SHP77 treated with DMSO at 0.1 percent for 48 hours (cell line): ENCODE data around the gene SLC35F4.

Source experiments
- DNase-seq: peaks from one replicate; lab custom pipeline; 2025; lab: John Stamatoyannopoulos, UW

Gene SLC35F4

GRCh38 chr14:57617510-57617909 lies 248.4 kb downstream of the SLC35F4 start:
- no peak for DNase-seq

GRCh38 chr14:57612946-57613345 lies 252.9 kb downstream of the SLC35F4 start:
- DNase-seq: no peak

GRCh38 chr14:57611555-57612075 lies 254.3 kb downstream of the SLC35F4 start:
- no peak for DNase-seq

GRCh38 chr14:57610631-57611030 lies 255.3 kb downstream of the SLC35F4 start:
- no peak for DNase-seq

GRCh38 chr14:57609192-57610075 lies 256.5 kb downstream of the SLC35F4 start:
- no peak for DNase-seq

- no peak for DNase-seq
Observed at GRCh38 chr14:57607086-57607485, 258.8 kb downstream of the SLC35F4 start.

- no peak for DNase-seq
Observed at GRCh38 chr14:57583396-57583795, 282.5 kb downstream of the SLC35F4 start.

- no peak for DNase-seq
Observed at GRCh38 chr14:57582746-57583145, 283.1 kb downstream of the SLC35F4 start.

GRCh38 chr14:57578801-57579200 lies 287.1 kb downstream of the SLC35F4 start:
- no peak for DNase-seq

GRCh38 chr14:57576498-57576897 lies 289.4 kb downstream of the SLC35F4 start:
- DNase-seq: no peak

- no peak for DNase-seq
Observed at GRCh38 chr14:57575482-57575881, 290.4 kb downstream of the SLC35F4 start.

GRCh38 chr14:57574617-57575288 lies 291.1 kb downstream of the SLC35F4 start:
- DNase-seq: no peak

GRCh38 chr14:57573173-57573572 lies 292.7 kb downstream of the SLC35F4 start:
- no peak for DNase-seq

GRCh38 chr14:57568554-57568953 lies 297.3 kb downstream of the SLC35F4 start:
- DNase-seq: no peak

GRCh38 chr14:57567220-57567619 lies 298.7 kb downstream of the SLC35F4 start:
- DNase-seq: no peak

GRCh38 chr14:57560681-57561080 lies 305.2 kb downstream of the SLC35F4 start:
- DNase-seq: no peak

- no peak for DNase-seq
Observed at GRCh38 chr14:57559576-57559975, 306.3 kb downstream of the SLC35F4 start.

GRCh38 chr14:57549765-57550420 lies 316.0 kb downstream of the SLC35F4 start:
- no peak for DNase-seq

GRCh38 chr14:57549016-57549564 lies 316.8 kb downstream of the SLC35F4 start:
- DNase-seq: no peak

GRCh38 chr14:57547131-57547530 lies 318.8 kb downstream of the SLC35F4 start:
- DNase-seq: no peak

- DNase-seq: no peak
Observed at GRCh38 chr14:57533214-57533613, 332.7 kb downstream of the SLC35F4 start.

- DNase-seq: no peak
Observed at GRCh38 chr14:57530571-57530970, 335.3 kb downstream of the SLC35F4 start.
